Transverse colon (tissue), 4 donors: Measurements from ENCODE around the gene WDR48.

ENCODE experiments used
- POLR2A ChIP-seq: fragments of 450-650 bp; IDR thresholded peaks from one replicate; pipeline ENCODE4 v1.6.1; 2016; ENCODE audit warnings: antibody characterized with exemption, mild to moderate bottlenecking, moderate library complexity
- POLR2AphosphoS5 ChIP-seq, 3 donors: sonication (generic); formaldehyde crosslinking; IDR thresholded peaks; one replicate each; pipeline ENCODE4 v1.6.1; 2016; ENCODE audit warnings: antibody characterized with exemption in 3 of 3
- TF ChIP-seq, protein P1 (sequence below), 5 experiments: fragments of 200-600 bp in 3 of 5; fragments of 450-650 bp in 2 of 5; sonication (generic) in 3 of 5; IDR thresholded peaks; 1 replicate in 2 of 5; 2 replicates in 3 of 5; pipeline ENCODE4 v1.5.1; 2016 to 2017; ENCODE audit warnings: antibody characterized with exemption in 5 of 5, inconsistent platforms in 3 of 5, mild to moderate bottlenecking in 2 of 5, moderate library complexity in 1 of 5

DNA sequence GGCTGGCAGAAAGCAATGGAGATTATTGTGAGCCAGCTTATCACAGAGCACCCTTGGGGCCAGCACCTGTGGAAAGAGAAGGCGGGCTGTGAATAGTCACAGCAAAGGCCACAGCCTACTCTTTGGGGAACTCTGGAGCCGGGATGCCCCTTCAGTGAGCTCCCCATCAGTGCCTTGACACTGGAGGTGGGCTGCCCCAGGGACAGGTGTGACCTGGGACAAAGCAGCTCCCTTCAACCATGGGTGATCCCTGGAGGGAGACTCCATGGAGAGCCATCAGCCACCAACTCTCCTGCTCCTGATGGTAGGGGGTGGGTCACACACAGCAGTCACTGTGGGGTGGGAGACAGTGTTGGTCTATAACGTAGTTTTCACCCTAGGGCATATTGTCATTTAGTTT is 61.5 kb downstream of the WDR48 start:
- TF ChIP-seq POLR2AphosphoS5 (IDR thresholded peaks at IDR 0.05) = no peak
- TF ChIP-seq, protein P1, sequence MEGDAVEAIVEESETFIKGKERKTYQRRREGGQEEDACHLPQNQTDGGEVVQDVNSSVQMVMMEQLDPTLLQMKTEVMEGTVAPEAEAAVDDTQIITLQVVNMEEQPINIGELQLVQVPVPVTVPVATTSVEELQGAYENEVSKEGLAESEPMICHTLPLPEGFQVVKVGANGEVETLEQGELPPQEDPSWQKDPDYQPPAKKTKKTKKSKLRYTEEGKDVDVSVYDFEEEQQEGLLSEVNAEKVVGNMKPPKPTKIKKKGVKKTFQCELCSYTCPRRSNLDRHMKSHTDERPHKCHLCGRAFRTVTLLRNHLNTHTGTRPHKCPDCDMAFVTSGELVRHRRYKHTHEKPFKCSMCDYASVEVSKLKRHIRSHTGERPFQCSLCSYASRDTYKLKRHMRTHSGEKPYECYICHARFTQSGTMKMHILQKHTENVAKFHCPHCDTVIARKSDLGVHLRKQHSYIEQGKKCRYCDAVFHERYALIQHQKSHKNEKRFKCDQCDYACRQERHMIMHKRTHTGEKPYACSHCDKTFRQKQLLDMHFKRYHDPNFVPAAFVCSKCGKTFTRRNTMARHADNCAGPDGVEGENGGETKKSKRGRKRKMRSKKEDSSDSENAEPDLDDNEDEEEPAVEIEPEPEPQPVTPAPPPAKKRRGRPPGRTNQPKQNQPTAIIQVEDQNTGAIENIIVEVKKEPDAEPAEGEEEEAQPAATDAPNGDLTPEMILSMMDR (IDR thresholded peaks at IDR 0.05) = no peak
- TF ChIP-seq POLR2A = no peak
